Subcutaneous adipose tissue (tissue), 4 donors: ENCODE data around the gene SDR42E2. TPM values are rescaled to one million over a fixed set of nuclear protein-coding genes. Genes with fewer than 3 reads are reported as not detected.

ENCODE experiments used
- CTCF ChIP-seq: fragments of 450-650 bp; IDR thresholded peaks from one replicate; pipeline ENCODE4 v1.5.1; 2016; ENCODE audit warnings: low read depth, mild to moderate bottlenecking, control low read depth, antibody characterized with exemption, moderate library complexity
- total RNA-seq, 4 donors: library from RNA; depleted of rRNA; stranded (reverse); fragments of >200 nt; gene quantifications; one replicate each; pipeline ENCODE4 v1.1.0, GENCODE V29; 2016

Gene SDR42E2
- total RNA-seq: under 1 TPM in 1 of 4 donors, not detected in 3; 0.22 TPM

- no peak for TF ChIP-seq CTCF
These were observed at the start of gene SDR42E2 for GRCh38 chr16:22161999-22162655. SDR42E2 (plus strand) TSS chr16:22162506; CDS start chr16:22165583, 3,077 bp downstream.

- no peak for TF ChIP-seq CTCF
These were observed 46.1 kb upstream of the SDR42E2 start for GRCh38 chr16:22116095-22116700.

DNA sequence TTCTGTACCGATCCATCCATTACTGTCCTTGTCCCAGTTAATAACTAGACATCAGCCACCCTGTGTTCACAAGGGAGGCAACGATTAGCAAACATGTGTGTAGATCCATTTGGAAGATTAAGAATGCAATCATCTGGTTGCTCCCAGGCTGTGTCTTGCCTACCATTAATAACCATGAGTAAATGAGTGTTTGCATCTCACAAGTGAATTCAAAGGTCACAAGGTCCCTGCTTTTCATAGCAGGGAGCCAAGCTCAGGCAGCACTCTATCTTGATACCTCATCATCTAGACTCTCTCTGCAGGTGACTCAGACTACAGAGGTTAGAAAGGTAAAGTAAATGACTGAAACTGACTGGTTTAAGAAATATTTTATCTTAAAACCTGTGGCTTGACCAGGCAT, 44.7 kb upstream of the SDR42E2 start:
- no peak for TF ChIP-seq CTCF

- TF ChIP-seq CTCF: no peak
These were observed 41.9 kb upstream of the SDR42E2 start for GRCh38 chr16:22120440-22120839.

GRCh38 chr16:22122239-22122638, 40.1 kb upstream of the SDR42E2 start:
- no peak for TF ChIP-seq CTCF

- TF ChIP-seq CTCF: no peak
These were observed 39.2 kb upstream of the SDR42E2 start for GRCh38 chr16:22123146-22123545.

GRCh38 chr16:22123759-22124490, 38.4 kb upstream of the SDR42E2 start:
- TF ChIP-seq CTCF: no peak
